AG20443 (cell line): ENCODE data around the gene KIF3B.
"Not testable (repeated sequence)": the region's sequence is repeated elsewhere in the genome, so short reads cannot be mapped to it uniquely, and the experiment has no call there.

Source experiments
- DNase-seq: peaks from one replicate; pipeline ENCODE4 v3.0.0; 2012; ENCODE audit warnings: low spot score, mixed read lengths

KIF3B gene

GRCh38 chr20:32277361-32278198 lies at the start of gene KIF3B:
TSS of gene KIF3B (plus strand) at chr20:32277651. CDS start at chr20:32309778, 32,127 bp downstream.
- peak; percentile 98 for DNase-seq

GRCh38 chr20:32227744-32228688 lies 49.4 kb upstream of the KIF3B start:
- DNase-seq, result no peak

- no peak for DNase-seq
These were observed 48.2 kb upstream of the KIF3B start for GRCh38 chr20:32229251-32229747.

- DNase-seq, result no peak
These were observed 46.7 kb upstream of the KIF3B start for GRCh38 chr20:32230707-32231106.

GRCh38 chr20:32231245-32231644 lies 46.2 kb upstream of the KIF3B start:
- DNase-seq, result no peak

GRCh38 chr20:32231847-32232246 lies 45.6 kb upstream of the KIF3B start:
- DNase-seq, result no peak

- no peak for DNase-seq
These were observed 45.0 kb upstream of the KIF3B start for GRCh38 chr20:32232326-32232886.

GRCh38 chr20:32233286-32233685 lies 44.2 kb upstream of the KIF3B start:
- DNase-seq, result no peak

GRCh38 chr20:32234135-32234808 lies 43.2 kb upstream of the KIF3B start:
- DNase-seq, result no peak

- no peak for DNase-seq
These were observed 42.0 kb upstream of the KIF3B start for GRCh38 chr20:32235331-32236047.

- no peak for DNase-seq
These were observed 41.4 kb upstream of the KIF3B start for GRCh38 chr20:32236048-32236533.

GRCh38 chr20:32236819-32237218 lies 40.6 kb upstream of the KIF3B start:
- no peak for DNase-seq

- no peak for DNase-seq
These were observed 40.0 kb upstream of the KIF3B start for GRCh38 chr20:32237419-32237818.

GRCh38 chr20:32238483-32239425 lies 38.7 kb upstream of the KIF3B start:
- DNase-seq, result no peak

- DNase-seq, result no peak
These were observed 37.2 kb upstream of the KIF3B start for GRCh38 chr20:32240205-32240604.

GRCh38 chr20:32241807-32242206 lies 35.6 kb upstream of the KIF3B start:
- DNase-seq, result no peak

GRCh38 chr20:32244150-32244823 lies 33.2 kb upstream of the KIF3B start:
- no peak for DNase-seq

- no peak for DNase-seq
These were observed 32.5 kb upstream of the KIF3B start for GRCh38 chr20:32244959-32245358.

- not testable (repeated sequence) for DNase-seq
These were observed 31.2 kb upstream of the KIF3B start for GRCh38 chr20:32246208-32246607.
